Fibroblast of the aortic adventitia (primary cell): Measurements from ENCODE around the gene RIN1. TPM values are rescaled to one million over a fixed set of nuclear protein-coding genes. Genes with fewer than 3 reads are reported as not detected.

Experiments
- DNase-seq: peaks from one replicate; pipeline ENCODE4 v3.0.0-alpha.2; 2010; ENCODE audit warnings: low read depth
- H3K4me3 ChIP-seq: 2 replicates; pipeline ENCODE4 v1.5.1; 2011; ENCODE audit warnings: low read depth, mild to moderate bottlenecking, control low read depth, low read length, moderate library complexity
- CTCF ChIP-seq: IDR thresholded peaks from 2 replicates; pipeline ENCODE4 v1.5.1; 2011; ENCODE audit warnings: mild to moderate bottlenecking, low read length, control low read depth, inconsistent platforms; ENCODE audit not compliant: insufficient read depth
- total RNA-seq: library from RNA; depleted of rRNA; stranded (reverse); fragments of >200 nt; gene quantifications from 2 replicates; pipeline ENCODE4 v1.2.3, GENCODE V29; 2012; ENCODE audit warnings: low replicate concordance

RIN1 gene
- total RNA-seq, 1 donor: 45.3 TPM

DNA sequence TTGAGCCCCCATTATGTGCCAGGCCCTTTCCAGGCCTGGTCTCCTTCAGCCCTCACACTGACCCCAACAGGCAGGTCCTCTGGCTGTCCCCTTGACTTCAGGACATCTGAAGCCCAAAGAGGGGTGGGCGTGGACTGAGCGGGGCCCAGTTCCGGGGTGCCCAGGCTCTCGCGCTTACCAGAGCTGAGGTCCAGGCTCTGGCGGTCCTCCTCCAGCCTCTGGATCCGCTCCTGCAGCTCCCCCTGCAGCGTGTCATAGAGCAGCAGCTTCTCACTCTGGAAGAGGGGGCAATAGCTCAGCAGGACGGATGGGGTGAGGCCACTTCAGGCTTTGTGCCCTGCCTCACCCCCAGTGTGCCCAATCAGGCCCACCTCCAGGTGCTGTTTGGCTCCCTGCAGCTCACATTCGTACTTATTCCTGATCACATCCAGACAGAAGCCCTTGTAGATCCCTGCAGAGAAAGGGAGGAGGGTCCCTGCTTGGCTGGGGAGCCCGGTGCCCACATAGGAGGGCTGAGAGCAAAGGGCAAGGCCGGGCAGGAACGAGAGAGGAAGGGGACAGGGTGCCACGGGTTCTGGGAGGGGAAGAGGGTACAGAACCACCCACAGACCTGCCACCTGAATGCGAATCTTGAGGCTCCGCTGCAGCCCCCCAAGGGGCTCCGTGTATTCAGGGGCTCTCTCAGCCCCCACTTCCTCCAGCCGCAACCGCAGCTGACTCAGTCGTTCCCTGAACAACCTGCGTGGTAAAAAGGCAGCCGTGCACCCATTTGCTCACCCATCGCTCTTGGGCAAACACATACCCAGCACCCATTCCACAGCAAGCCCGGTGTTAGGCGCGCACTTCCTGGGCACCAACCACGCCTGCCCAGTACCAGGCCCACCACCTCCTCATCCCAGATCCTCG is 4.6 kb upstream of the RIN1 start:
- no peak for DNase-seq
- no peak overlapping the region for H3K4me3 ChIP-seq
- no peak for TF ChIP-seq CTCF

- TF ChIP-seq CTCF: no peak
- DNase-seq: no peak
- no peak overlapping the region for H3K4me3 ChIP-seq
These were observed 3.7 kb upstream of the RIN1 start for GRCh38 chr11:66339686-66340483.

GRCh38 chr11:66339162-66339675 is 3.0 kb upstream of the RIN1 start:
- H3K4me3 ChIP-seq: no peak overlapping the region
- DNase-seq: no peak
- no peak for TF ChIP-seq CTCF

GRCh38 chr11:66338276-66339161 is 2.3 kb upstream of the RIN1 start:
- no peak overlapping the region for H3K4me3 ChIP-seq
- TF ChIP-seq CTCF: no peak
- no peak for DNase-seq

GRCh38 chr11:66337103-66337899 is 1.1 kb upstream of the RIN1 start:
- H3K4me3 ChIP-seq: no peak overlapping the region
- no peak for TF ChIP-seq CTCF
- DNase-seq: no peak
